H9 (cell line): ENCODE results near the gene PUS3. TPM values are rescaled to one million over a fixed set of nuclear protein-coding genes. Genes with fewer than 3 reads are reported as not detected.

Source experiments
- DNase-seq: peaks from one replicate; pipeline ENCODE4 v3.0.0-alpha.2; 2017
- H2AFZ ChIP-seq: one replicate; pipeline ENCODE4 v1.6.1; 2013; ENCODE audit warnings: mild to moderate bottlenecking, low read length, control low read depth, moderate library complexity
- H2AK5ac ChIP-seq: 2 replicates; pipeline ENCODE4 v1.6.1; 2013; ENCODE audit warnings: low read length, control low read depth, mixed read lengths; ENCODE audit not compliant: insufficient read length
- H2BK120ac ChIP-seq: one replicate; pipeline ENCODE4 v1.6.1; 2013; ENCODE audit warnings: low read depth, mild to moderate bottlenecking, low read length, control low read depth, inconsistent platforms; ENCODE audit not compliant: poor library complexity, severe bottlenecking
- H2BK12ac ChIP-seq: 2 replicates; pipeline ENCODE4 v1.6.1; 2013; ENCODE audit warnings: low read length, control low read depth, mixed read lengths, low read depth; ENCODE audit not compliant: insufficient read length
- H2BK15ac ChIP-seq: 2 replicates; pipeline ENCODE4 v1.6.1; 2013; ENCODE audit warnings: low read depth, low read length, control low read depth
- H2BK20ac ChIP-seq: one replicate; pipeline ENCODE4 v1.6.1; 2013; ENCODE audit warnings: low read depth, mild to moderate bottlenecking, low read length, control low read depth, inconsistent platforms; ENCODE audit not compliant: poor library complexity, severe bottlenecking
- H2BK5ac ChIP-seq: 2 replicates; pipeline ENCODE4 v1.6.1; 2013; ENCODE audit warnings: low read length, control low read depth, mixed read lengths; ENCODE audit not compliant: insufficient read length
- H3K14ac ChIP-seq: 2 replicates; pipeline ENCODE4 v1.6.1; 2013; ENCODE audit warnings: low read length, control low read depth; ENCODE audit not compliant: insufficient read depth
- H3K18ac ChIP-seq: 2 replicates; pipeline ENCODE4 v1.6.1; 2013; ENCODE audit warnings: low read depth, mild to moderate bottlenecking, mixed read lengths, low read length, control low read depth; ENCODE audit not compliant: insufficient read length
- H3K23ac ChIP-seq: 2 replicates; pipeline ENCODE4 v1.6.1; 2013; ENCODE audit warnings: low read length, control low read depth, mixed read lengths, low read depth; ENCODE audit not compliant: insufficient read length
- H3K23me2 ChIP-seq: 2 replicates; pipeline ENCODE4 v1.6.1; 2013; ENCODE audit warnings: low read depth, mild to moderate bottlenecking, mixed read lengths, low read length, control low read depth; ENCODE audit not compliant: insufficient read length, poor library complexity, severe bottlenecking
- H3K27ac ChIP-seq: 2 replicates; pipeline ENCODE4 v1.5.1; 2013; ENCODE audit warnings: low read length, control low read depth, mixed read lengths, low read depth; ENCODE audit not compliant: insufficient read length
- H3K27me3 ChIP-seq: 2 replicates; pipeline ENCODE4 v1.6.1; 2013; ENCODE audit warnings: low read length, control low read depth, inconsistent platforms; ENCODE audit not compliant: insufficient read depth
- H3K4ac ChIP-seq: 2 replicates; pipeline ENCODE4 v1.6.1; 2013; ENCODE audit warnings: low read depth, mild to moderate bottlenecking, control low read depth, inconsistent platforms, low read length, moderate library complexity
- H3K4me1 ChIP-seq: 2 replicates; pipeline ENCODE4 v1.6.1; 2013; ENCODE audit warnings: low read length, control low read depth, inconsistent platforms; ENCODE audit not compliant: insufficient read depth
- H3K4me2 ChIP-seq: 2 replicates; pipeline ENCODE4 v1.6.1; 2013; ENCODE audit warnings: low read length, control low read depth, mixed read lengths; ENCODE audit not compliant: insufficient read length, insufficient read depth
- H3K56ac ChIP-seq: 2 replicates; pipeline ENCODE4 v1.6.1; 2013; ENCODE audit warnings: low read depth, mild to moderate bottlenecking, mixed read lengths, low read length, control low read depth; ENCODE audit not compliant: insufficient read length
- H3K79me1 ChIP-seq: 2 replicates; pipeline ENCODE4 v1.6.1; 2013; ENCODE audit warnings: low read depth, mild to moderate bottlenecking, moderate library complexity, low read length, control low read depth, inconsistent platforms; ENCODE audit not compliant: insufficient read depth, poor library complexity, severe bottlenecking
- H3K79me2 ChIP-seq: 2 replicates; pipeline ENCODE4 v1.6.1; 2013; ENCODE audit warnings: low read length, control low read depth, inconsistent platforms; ENCODE audit not compliant: insufficient read depth
- H3K9ac ChIP-seq: 2 replicates; pipeline ENCODE4 v1.6.1; 2013; ENCODE audit warnings: low read length, control low read depth, mixed read lengths; ENCODE audit not compliant: insufficient read length; ENCODE audit errors: extremely low read depth
- H3K9me3 ChIP-seq: one replicate; pipeline ENCODE4 v1.6.1; 2013; ENCODE audit warnings: low read depth, low read length, inconsistent platforms; ENCODE audit not compliant: control insufficient read depth
- H3T11ph ChIP-seq: one replicate; pipeline ENCODE4 v1.6.1; 2013; ENCODE audit warnings: mild to moderate bottlenecking, low read length, control low read depth, inconsistent platforms
- H4K20me1 ChIP-seq: one replicate; pipeline ENCODE4 v1.6.1; 2013; ENCODE audit not compliant: control insufficient read depth, insufficient read length, insufficient read depth
- H4K5ac ChIP-seq: 2 replicates; pipeline ENCODE4 v1.6.1; 2013; ENCODE audit warnings: low read depth, mild to moderate bottlenecking, mixed read lengths, low read length, control low read depth; ENCODE audit not compliant: insufficient read length
- H4K8ac ChIP-seq: replicated peaks from 2 replicates; pipeline ENCODE4 v1.6.1; 2013; ENCODE audit warnings: low read length, control low read depth, mixed read lengths, low read depth; ENCODE audit not compliant: insufficient read length
- H4K91ac ChIP-seq: 2 replicates; pipeline ENCODE4 v1.6.1; 2013; ENCODE audit warnings: low read depth, mild to moderate bottlenecking, moderate library complexity, mixed read lengths, low read length, control low read depth; ENCODE audit not compliant: insufficient read length
- H3K27ac Mint-ChIP-seq, 3 experiments: 2 replicates in 2 of 3; 3 replicates in 1 of 3; pipeline ENCODE4 v1.8.0; 2020 to 2021; ENCODE audit warnings: mixed read lengths in 3 of 3, mild to moderate bottlenecking in 1 of 3, moderate library complexity in 1 of 3
- H3K27me3 Mint-ChIP-seq: 2 replicates; pipeline ENCODE4 v1.8.0; 2021; ENCODE audit warnings: low read depth, mild to moderate bottlenecking, moderate library complexity, mixed read lengths
- H3K36me3 Mint-ChIP-seq, 3 experiments: 2 replicates in 2 of 3; 3 replicates in 1 of 3; pipeline ENCODE4 v1.8.0; 2020 to 2021; ENCODE audit warnings: low read depth in 3 of 3, mixed read lengths in 3 of 3; ENCODE audit not compliant: insufficient read depth in 1 of 3
- H3K4me1 Mint-ChIP-seq, 2 experiments: 2 replicates each; pipeline ENCODE4 v1.8.0; 2020; ENCODE audit warnings: mixed read lengths in 2 of 2
- H3K4me3 Mint-ChIP-seq, 2 experiments: 2 replicates in 1 of 2; 3 replicates in 1 of 2; pipeline ENCODE4 v1.8.0; 2020 to 2021; ENCODE audit warnings: mild to moderate bottlenecking in 2 of 2, mixed read lengths in 2 of 2, moderate library complexity in 1 of 2
- H3K9me3 Mint-ChIP-seq, 2 experiments: 2 replicates in 1 of 2; 3 replicates in 1 of 2; pipeline ENCODE4 v1.8.0; 2020; ENCODE audit warnings: mild to moderate bottlenecking in 2 of 2, mixed read lengths in 2 of 2, moderate library complexity in 1 of 2
- WGBS: extraction: QIAGEN DNeasy Blood & Tissue Kit; methylation state at CpG from one replicate; pipeline ENCODE4 v1.1.7; 2013; ENCODE audit warnings: missing lambda C conversion rate, low lambda C conversion rate, mixed read lengths; ENCODE audit not compliant: insufficient read length; ENCODE audit errors: extremely low coverage; 5-methylcytosine and 5-hydroxymethylcytosine counted together
- total RNA-seq: library from RNA; stranded (reverse); gene quantifications from 2 replicates; pipeline ENCODE4 v1.2.1, GENCODE V29; 2021
- TF ChIP-seq, protein P1 (sequence below): fragments of 200-600 bp; sonication (generic); conservative IDR thresholded peaks from 3 replicates; pipeline ENCODE4 v1.8.0; 2021; ENCODE audit warnings: antibody characterized with exemption, mild to moderate bottlenecking

PUS3 gene
- total RNA-seq, 1 experiment from 2014 or later, result 20.0 TPM

GRCh38 chr11:125941267-125941618 lies 38.2 kb upstream of the PUS3 start:
- Histone ChIP-seq H2BK120ac (no peak overlapping the region), H2BK20ac (no peak overlapping the region), H2AFZ (no peak overlapping the region), H3K23me2 (no peaks in the 10 kb centered on the region), H4K8ac (no peak overlapping the region), H3T11ph (no peak overlapping the region), H4K91ac (no peak overlapping the region), H3K18ac (peak overlapping the region; percentile 83), H3K56ac (no peak overlapping the region), H3K14ac (no peak overlapping the region), H3K23ac (no peak overlapping the region), H3K27me3 (no peaks in the 10 kb centered on the region), H3K4me1 (peaks cover 3% of the 10 kb centered on the region; the same call in 1 of the 2 replicates), H2BK12ac (no peak overlapping the region), H2BK5ac (no peak overlapping the region), H3K79me2 (no peaks in the 10 kb centered on the region), H3K9ac (no peak overlapping the region), H3K4ac (no peak overlapping the region), H4K5ac (no peak overlapping the region), H2AK5ac (no peak overlapping the region), H3K27ac (no peak overlapping the region), H3K9me3 (no peaks in the 10 kb centered on the region), H2BK15ac (no peak overlapping the region), H3K79me1 (no peaks in the 10 kb centered on the region), H3K4me2 (no peak overlapping the region), H4K20me1 (no peaks in the 10 kb centered on the region)
- H3K36me3 Mint-ChIP-seq, result no peaks in the 10 kb centered on the region; a peak in 1 of 7 replicates
- no peaks in the 10 kb centered on the region for H3K27me3 Mint-ChIP-seq
- TF ChIP-seq, protein P1, sequence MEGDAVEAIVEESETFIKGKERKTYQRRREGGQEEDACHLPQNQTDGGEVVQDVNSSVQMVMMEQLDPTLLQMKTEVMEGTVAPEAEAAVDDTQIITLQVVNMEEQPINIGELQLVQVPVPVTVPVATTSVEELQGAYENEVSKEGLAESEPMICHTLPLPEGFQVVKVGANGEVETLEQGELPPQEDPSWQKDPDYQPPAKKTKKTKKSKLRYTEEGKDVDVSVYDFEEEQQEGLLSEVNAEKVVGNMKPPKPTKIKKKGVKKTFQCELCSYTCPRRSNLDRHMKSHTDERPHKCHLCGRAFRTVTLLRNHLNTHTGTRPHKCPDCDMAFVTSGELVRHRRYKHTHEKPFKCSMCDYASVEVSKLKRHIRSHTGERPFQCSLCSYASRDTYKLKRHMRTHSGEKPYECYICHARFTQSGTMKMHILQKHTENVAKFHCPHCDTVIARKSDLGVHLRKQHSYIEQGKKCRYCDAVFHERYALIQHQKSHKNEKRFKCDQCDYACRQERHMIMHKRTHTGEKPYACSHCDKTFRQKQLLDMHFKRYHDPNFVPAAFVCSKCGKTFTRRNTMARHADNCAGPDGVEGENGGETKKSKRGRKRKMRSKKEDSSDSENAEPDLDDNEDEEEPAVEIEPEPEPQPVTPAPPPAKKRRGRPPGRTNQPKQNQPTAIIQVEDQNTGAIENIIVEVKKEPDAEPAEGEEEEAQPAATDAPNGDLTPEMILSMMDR, result no peak
- peak overlapping the region in 1 of 3 experiments; percentile 80; a peak in 3 of 7 replicates for H3K27ac Mint-ChIP-seq
- H3K4me1 Mint-ChIP-seq, result peaks cover 19 to 27% of the 10 kb centered on the region in 2 experiments
- H3K4me3 Mint-ChIP-seq, result no peak overlapping the region; a peak in 2 of 5 replicates
- WGBS, result no CpG with 5 or more reads among the region's 4 CpGs
- no peak for DNase-seq
- no peaks in the 10 kb centered on the region for H3K9me3 Mint-ChIP-seq
